ENCODE measurements around the gene FILIP1L. TPM values are rescaled to one million over a fixed set of nuclear protein-coding genes. Genes with fewer than 3 reads are reported as not detected.

Gene FILIP1L
- total and polyA plus RNA-seq, 2 donors from 2014 or later, result 5.5 to 25.5 TPM

DNA sequence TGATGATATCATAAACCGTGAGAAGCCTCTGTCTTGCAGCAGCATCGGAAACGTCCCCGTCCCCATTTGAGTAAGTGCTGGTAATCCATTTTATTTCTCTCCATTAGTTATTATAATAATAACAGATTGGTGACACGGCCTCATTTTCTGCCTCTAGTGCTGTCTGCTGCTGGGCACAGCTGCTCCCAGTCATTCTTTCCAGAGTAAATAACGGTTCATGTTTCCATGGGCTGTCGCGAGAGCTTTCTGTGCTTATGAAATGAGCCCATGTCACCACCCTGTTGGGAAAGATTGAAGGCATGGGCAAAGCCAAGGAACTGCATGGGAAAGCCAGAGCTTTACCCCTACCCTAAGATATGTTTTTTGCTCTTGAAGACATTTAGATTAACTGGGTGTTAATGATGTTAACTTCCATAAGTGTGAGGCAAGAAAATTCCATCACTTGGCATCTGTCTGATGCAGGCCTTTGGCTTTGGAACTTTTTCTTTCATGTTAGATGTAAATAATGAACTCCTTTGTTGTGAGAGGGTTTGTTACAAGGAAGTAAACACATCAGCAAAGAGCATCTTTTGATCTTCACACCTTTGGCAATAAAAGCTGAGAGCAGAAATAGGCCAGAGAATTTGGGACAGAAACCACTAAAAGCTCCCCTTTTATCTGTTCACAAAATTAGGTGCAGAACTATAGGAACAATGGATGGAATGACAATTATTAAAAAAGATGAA is 141.8 kb downstream of the FILIP1L start:
- no peaks in the 10 kb centered on the region for H3K4me1 ChIP-seq (ENCODE audit: control insufficient read depth in 2 of 3, insufficient read depth in 2 of 3, low read depth in 1 of 3, low read length in 3 of 3)
- TF ChIP-seq, protein P1, sequence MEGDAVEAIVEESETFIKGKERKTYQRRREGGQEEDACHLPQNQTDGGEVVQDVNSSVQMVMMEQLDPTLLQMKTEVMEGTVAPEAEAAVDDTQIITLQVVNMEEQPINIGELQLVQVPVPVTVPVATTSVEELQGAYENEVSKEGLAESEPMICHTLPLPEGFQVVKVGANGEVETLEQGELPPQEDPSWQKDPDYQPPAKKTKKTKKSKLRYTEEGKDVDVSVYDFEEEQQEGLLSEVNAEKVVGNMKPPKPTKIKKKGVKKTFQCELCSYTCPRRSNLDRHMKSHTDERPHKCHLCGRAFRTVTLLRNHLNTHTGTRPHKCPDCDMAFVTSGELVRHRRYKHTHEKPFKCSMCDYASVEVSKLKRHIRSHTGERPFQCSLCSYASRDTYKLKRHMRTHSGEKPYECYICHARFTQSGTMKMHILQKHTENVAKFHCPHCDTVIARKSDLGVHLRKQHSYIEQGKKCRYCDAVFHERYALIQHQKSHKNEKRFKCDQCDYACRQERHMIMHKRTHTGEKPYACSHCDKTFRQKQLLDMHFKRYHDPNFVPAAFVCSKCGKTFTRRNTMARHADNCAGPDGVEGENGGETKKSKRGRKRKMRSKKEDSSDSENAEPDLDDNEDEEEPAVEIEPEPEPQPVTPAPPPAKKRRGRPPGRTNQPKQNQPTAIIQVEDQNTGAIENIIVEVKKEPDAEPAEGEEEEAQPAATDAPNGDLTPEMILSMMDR (IDR thresholded peaks at IDR 0.05; ENCODE audit: borderline replicate concordance, extremely low read depth, insufficient read depth), result no peak
- DNase-seq (peak in 1 of 5 donors; percentile 53), FAIRE-seq (no peak)
- H3K36me3 ChIP-seq (ENCODE audit: control insufficient read depth in 2 of 3, insufficient read depth in 3 of 3, low read length in 3 of 3), result no peaks in the 10 kb centered on the region
- H3K9me3 ChIP-seq (ENCODE audit: control insufficient read depth in 2 of 3, insufficient read depth in 1 of 3, low read length in 3 of 3), result no peaks in the 10 kb centered on the region
- intact Hi-C loops (cut with DNase I), result no loop called here
- H3K9ac ChIP-seq (ENCODE audit: low read length in 3 of 3), result no peak overlapping the region
- no peaks in the 10 kb centered on the region for H3K27me3 ChIP-seq (ENCODE audit: control insufficient read depth, insufficient read depth, low read length)
- H3K4me3 ChIP-seq (ENCODE audit: low read length in 3 of 3), result no peak overlapping the region
- H3K27ac ChIP-seq (ENCODE audit: low read depth in 2 of 2, low read length in 2 of 2), result no peak overlapping the region

DNA sequence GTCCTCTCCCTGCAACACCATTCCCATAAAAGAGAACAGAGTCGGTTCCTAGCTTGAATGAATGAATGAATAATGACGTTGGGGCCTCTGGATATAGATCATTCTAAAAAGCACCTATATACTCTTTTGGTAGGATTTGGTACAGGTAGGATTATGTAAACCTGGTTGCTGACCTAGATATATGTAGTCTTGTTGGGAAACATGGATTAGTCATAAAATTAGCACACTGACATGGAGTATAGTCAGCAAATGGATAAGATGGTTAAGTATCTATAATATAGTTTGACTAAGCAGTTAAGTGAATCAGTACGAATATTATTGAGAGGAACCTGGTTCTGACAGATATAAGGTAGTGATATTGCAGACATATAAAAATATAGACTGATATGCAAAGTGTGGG is 142.5 kb downstream of the FILIP1L start:
- intact Hi-C loops (cut with DNase I), result no loop called here
- Histone ChIP-seq H3K4me1 (ENCODE audit: control insufficient read depth in 2 of 3, insufficient read depth in 2 of 3, low read depth in 1 of 3, low read length in 3 of 3) (no peaks in the 10 kb centered on the region), H3K27me3 (ENCODE audit: control insufficient read depth, insufficient read depth, low read length) (no peaks in the 10 kb centered on the region), H3K27ac (ENCODE audit: low read depth in 2 of 2, low read length in 2 of 2) (no peak overlapping the region), H3K9ac (ENCODE audit: low read length in 3 of 3) (no peak overlapping the region), H3K9me3 (ENCODE audit: control insufficient read depth in 2 of 3, insufficient read depth in 1 of 3, low read length in 3 of 3) (no peaks in the 10 kb centered on the region), H3K4me3 (ENCODE audit: low read length in 3 of 3) (no peak overlapping the region), H3K36me3 (ENCODE audit: control insufficient read depth in 2 of 3, insufficient read depth in 3 of 3, low read length in 3 of 3) (no peaks in the 10 kb centered on the region)
- DNase-seq (no peak), FAIRE-seq (no peak)
- TF ChIP-seq, protein P1 (IDR thresholded peaks at IDR 0.05; ENCODE audit: borderline replicate concordance, extremely low read depth, insufficient read depth), result no peak

- DNase-seq, result no peak
- Histone ChIP-seq H3K4me3 (ENCODE audit: low read length in 3 of 3) (no peak overlapping the region), H3K27ac (ENCODE audit: low read depth in 2 of 2, low read length in 2 of 2) (no peak overlapping the region), H3K4me1 (ENCODE audit: control insufficient read depth in 2 of 3, insufficient read depth in 2 of 3, low read depth in 1 of 3, low read length in 3 of 3) (no peaks in the 10 kb centered on the region), H3K27me3 (ENCODE audit: control insufficient read depth, insufficient read depth, low read length) (no peaks in the 10 kb centered on the region), H3K36me3 (ENCODE audit: control insufficient read depth in 2 of 3, insufficient read depth in 3 of 3, low read length in 3 of 3) (no peaks in the 10 kb centered on the region), H3K9me3 (ENCODE audit: control insufficient read depth in 2 of 3, insufficient read depth in 1 of 3, low read length in 3 of 3) (no peaks in the 10 kb centered on the region), H3K9ac (ENCODE audit: low read length in 3 of 3) (no peak overlapping the region)
- no peak for FAIRE-seq
- intact Hi-C loops (cut with DNase I), result no loop called here
- TF ChIP-seq, protein P1 (IDR thresholded peaks at IDR 0.05; ENCODE audit: borderline replicate concordance, extremely low read depth, insufficient read depth), result no peak
These were observed 144.1 kb downstream of the FILIP1L start for GRCh38 chr3:99970198-99970597.
